Measurements from ENCODE around the gene CRADD. TPM values are rescaled to one million over a fixed set of nuclear protein-coding genes. Genes with fewer than 3 reads are reported as not detected.

The CRADD gene
- 10 to 100 TPM; 13.7 to 40.7 (median 29.0) TPM for total RNA-seq

- peaks cover 13 to 29% (median 17%) of the 10 kb centered on the region in 4 donors for H3K4me1 ChIP-seq
- H3K27me3 ChIP-seq: no peaks in the 10 kb centered on the region
- peak; percentile 80 to 91 for DNase-seq
- H3K4me3 ChIP-seq: peak within 1 kb of the TSS; percentile 48 to 74 (median 58)
- 0% methylated on average over 19 to 41 of the region's 41 CpGs for WGBS, 2 donors
- ATAC-seq (ENCODE audit: low FRiP score in 2 of 2): peak; percentile 98
- no peaks in the 10 kb centered on the region for H3K36me3 ChIP-seq
- peak within 1 kb of the TSS; percentile 94 to 99 (median 98) for H3K27ac ChIP-seq
- H3K9me3 ChIP-seq: no peaks in the 10 kb centered on the region
- TF ChIP-seq, protein P1, sequence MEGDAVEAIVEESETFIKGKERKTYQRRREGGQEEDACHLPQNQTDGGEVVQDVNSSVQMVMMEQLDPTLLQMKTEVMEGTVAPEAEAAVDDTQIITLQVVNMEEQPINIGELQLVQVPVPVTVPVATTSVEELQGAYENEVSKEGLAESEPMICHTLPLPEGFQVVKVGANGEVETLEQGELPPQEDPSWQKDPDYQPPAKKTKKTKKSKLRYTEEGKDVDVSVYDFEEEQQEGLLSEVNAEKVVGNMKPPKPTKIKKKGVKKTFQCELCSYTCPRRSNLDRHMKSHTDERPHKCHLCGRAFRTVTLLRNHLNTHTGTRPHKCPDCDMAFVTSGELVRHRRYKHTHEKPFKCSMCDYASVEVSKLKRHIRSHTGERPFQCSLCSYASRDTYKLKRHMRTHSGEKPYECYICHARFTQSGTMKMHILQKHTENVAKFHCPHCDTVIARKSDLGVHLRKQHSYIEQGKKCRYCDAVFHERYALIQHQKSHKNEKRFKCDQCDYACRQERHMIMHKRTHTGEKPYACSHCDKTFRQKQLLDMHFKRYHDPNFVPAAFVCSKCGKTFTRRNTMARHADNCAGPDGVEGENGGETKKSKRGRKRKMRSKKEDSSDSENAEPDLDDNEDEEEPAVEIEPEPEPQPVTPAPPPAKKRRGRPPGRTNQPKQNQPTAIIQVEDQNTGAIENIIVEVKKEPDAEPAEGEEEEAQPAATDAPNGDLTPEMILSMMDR (IDR thresholded peaks at IDR 0.05): peak in 1 of 6 experiments; percentile 36
- TF ChIP-seq POLR2A (IDR thresholded peaks at IDR 0.05) (peak in 3 of 4 donors; percentile 75 to 85 (median 80)), EP300 (IDR thresholded peaks at IDR 0.05) (peak in 1 of 4 donors; percentile 46), POLR2AphosphoS5 (IDR thresholded peaks at IDR 0.05) (peak; percentile 86 to 95)
Measured at GRCh38 chr12:93677195-93678064, at the start of gene CRADD. TSS of gene CRADD (plus strand) at chr12:93677375.

GRCh38 chr12:93632383-93632782, 44.8 kb upstream of the CRADD start:
- H3K36me3 ChIP-seq: no peaks in the 10 kb centered on the region
- no peak overlapping the region for H3K27ac ChIP-seq
- DNase-seq: no peak
- H3K27me3 ChIP-seq: no peaks in the 10 kb centered on the region
- WGBS, 2 donors: 89% methylated on average over 1 of the region's 1 CpG; no CpG with 5 or more reads in 1 of the 2 donors
- ATAC-seq (ENCODE audit: low FRiP score in 2 of 2): no peak
- H3K4me3 ChIP-seq: no peak overlapping the region
- peaks cover 0 to 6% (median 2%) of the 10 kb centered on the region in 4 donors for H3K9me3 ChIP-seq
- H3K4me1 ChIP-seq: no peaks in the 10 kb centered on the region
- no peak for TF ChIP-seq EP300 (IDR thresholded peaks at IDR 0.05)
- TF ChIP-seq POLR2A (IDR thresholded peaks at IDR 0.05): no peak
- TF ChIP-seq, protein P1 (IDR thresholded peaks at IDR 0.05): no peak
- no peak for TF ChIP-seq POLR2AphosphoS5 (IDR thresholded peaks at IDR 0.05)

- no peak for TF ChIP-seq POLR2AphosphoS5 (IDR thresholded peaks at IDR 0.05)
- no peak for TF ChIP-seq EP300 (IDR thresholded peaks at IDR 0.05)
- TF ChIP-seq, protein P1 (IDR thresholded peaks at IDR 0.05): no peak
- TF ChIP-seq POLR2A (IDR thresholded peaks at IDR 0.05): no peak
- 88 to 91% methylated on average over 3 of the region's 3 CpGs for WGBS, 2 donors
- peaks cover 0 to 6% (median 2%) of the 10 kb centered on the region in 4 donors for H3K9me3 ChIP-seq
- DNase-seq (no peak), ATAC-seq (ENCODE audit: low FRiP score in 2 of 2) (no peak)
- H3K36me3 ChIP-seq: no peaks in the 10 kb centered on the region
- no peak overlapping the region for H3K27ac ChIP-seq
- H3K4me3 ChIP-seq: no peak overlapping the region
- H3K4me1 ChIP-seq: no peaks in the 10 kb centered on the region
- H3K27me3 ChIP-seq: no peaks in the 10 kb centered on the region
Measured at GRCh38 chr12:93634416-93634815, 42.8 kb upstream of the CRADD start.

GRCh38 chr12:93636708-93637107, 40.5 kb upstream of the CRADD start:
- Histone ChIP-seq H3K4me3 (no peak overlapping the region), H3K36me3 (no peaks in the 10 kb centered on the region), H3K27ac (no peak overlapping the region), H3K9me3 (peaks cover 0 to 6% (median 2%) of the 10 kb centered on the region in 4 donors), H3K27me3 (no peaks in the 10 kb centered on the region), H3K4me1 (no peaks in the 10 kb centered on the region)
- DNase-seq: no peak
- ATAC-seq (ENCODE audit: low FRiP score in 2 of 2): no peak
- 79 to 83% methylated on average over 2 of the region's 2 CpGs for WGBS, 2 donors
- TF ChIP-seq, protein P1 (IDR thresholded peaks at IDR 0.05): no peak
- no peak for TF ChIP-seq POLR2AphosphoS5 (IDR thresholded peaks at IDR 0.05)
- no peak for TF ChIP-seq EP300 (IDR thresholded peaks at IDR 0.05)
- no peak for TF ChIP-seq POLR2A (IDR thresholded peaks at IDR 0.05)
